A549 treated with DMSO at 1 μM for 4 hours (cell line): Measurements from ENCODE around the gene TMEM269. TPM values are rescaled to one million over a fixed set of nuclear protein-coding genes. Genes with fewer than 3 reads are reported as not detected.

Experiments used
- total RNA-seq: library from RNA; stranded (reverse); fragments of 200-300 nt; extraction: Qiagen RNA extraction; gene quantifications from 5 replicates; pipeline ENCODE4 v1.2.3, GENCODE V29; 2022; ENCODE audit warnings: low read depth

Gene TMEM269
- total RNA-seq = 0.07 to 0.15 TPM (median 0.09 TPM) in 5 replicates

GRCh38 chr1:42784946-42785693 lies at the start of gene TMEM269:
TSS of gene TMEM269 (plus strand) at chr1:42784991. CDS start at chr1:42789894, 4,903 bp downstream.

GRCh38 chr1:42739753-42740700 lies 44.8 kb upstream of the TMEM269 start, which contains the start of gene CLDN19:
TSS of gene CLDN19 (minus strand) at chr1:42740236. CDS start at chr1:42740063, 173 bp downstream.

GRCh38 chr1:42766741-42767509 lies 17.9 kb upstream of the TMEM269 start, which contains the start of the genes C1orf50 and P3H1:
TSS of gene C1orf50 (plus strand) at chr1:42767249. CDS start at chr1:42767312, 63 bp downstream.
TSS of gene P3H1 (minus strand) at chr1:42767028. CDS start at chr1:42766971, 57 bp downstream.

GRCh38 chr1:42816585-42817439 lies 32.0 kb downstream of the TMEM269 start, which contains the start of the genes ERMAP and SVBP:
TSS of gene ERMAP (plus strand) at chr1:42817122. CDS start at chr1:42830449, 13,327 bp downstream.
TSS of gene SVBP (minus strand) at chr1:42817397. CDS start at chr1:42816544, 853 bp downstream.

DNA sequence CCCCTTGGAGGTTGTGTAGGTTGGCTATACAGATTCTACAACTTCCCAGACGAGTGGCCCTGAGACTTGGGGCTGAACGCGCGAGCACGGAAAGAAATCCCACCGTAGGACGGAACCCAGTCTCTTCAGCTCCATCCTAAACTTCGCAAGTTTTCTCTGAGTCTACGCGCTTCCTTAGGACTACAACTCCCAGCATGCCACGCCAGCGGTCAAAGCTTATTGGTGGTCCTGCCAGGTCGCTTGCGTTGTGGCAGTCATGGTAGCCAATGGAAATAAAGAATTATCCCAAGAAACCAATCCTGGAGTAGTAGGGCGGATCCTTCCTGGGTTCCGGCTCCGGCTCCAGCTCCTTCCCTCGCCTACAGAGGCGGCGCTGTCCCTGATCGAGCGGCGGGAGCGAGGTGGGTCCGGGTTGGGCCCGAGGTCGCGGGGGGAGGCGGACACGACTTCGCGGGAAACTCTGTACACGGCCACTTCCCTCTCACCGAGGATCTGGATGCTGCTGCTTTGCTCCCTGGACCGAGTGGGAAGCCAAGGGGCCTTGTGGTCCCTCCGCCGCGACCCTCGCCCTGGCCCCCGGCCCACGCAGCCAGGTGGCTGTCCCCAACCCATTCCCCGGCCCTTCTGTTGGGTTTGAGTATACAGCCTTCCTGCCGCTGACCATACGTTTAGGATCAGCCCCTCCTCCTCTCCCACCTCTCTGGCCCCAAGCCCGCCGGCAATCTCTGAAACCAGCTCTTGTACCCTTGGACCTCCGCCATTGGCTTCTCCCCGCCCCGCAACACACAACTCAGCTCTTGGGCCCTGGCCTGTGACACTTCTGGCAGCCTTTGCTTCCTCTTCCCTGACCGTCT lies 61.7 kb downstream of the TMEM269 start, which contains the start of gene ZNF691:
ZNF691 (plus strand) TSS at position 357 of the 854 bp plus-strand sequence. CDS start 3,046 bp downstream, outside the sequence.

Other genes with a start within 250 kb of the TMEM269 start
- gene PPIH, start 126.6 kb upstream of the TMEM269 start, total RNA-seq = 59.9 to 64.2 TPM (median 62.6 TPM) in 5 replicates
- 733 to 810 TPM (median 766 TPM) in 5 replicates for gene YBX1, start 102.6 kb upstream of the TMEM269 start, total RNA-seq
- gene CLDN19, start 44.8 kb upstream of the TMEM269 start, total RNA-seq = not detected in 5 replicates
- gene P3H1, start 18.0 kb upstream of the TMEM269 start, total RNA-seq = 29.7 to 34.1 TPM (median 31.2 TPM) in 5 replicates
- gene C1orf50, start 17.7 kb upstream of the TMEM269 start, total RNA-seq = 3.3 to 5.0 TPM (median 4.6 TPM) in 5 replicates
- 3.5 to 4.6 TPM (median 3.9 TPM) in 5 replicates for gene ERMAP, start 32.1 kb downstream of the TMEM269 start, total RNA-seq
- gene SVBP, start 32.4 kb downstream of the TMEM269 start, total RNA-seq = 11.2 to 17.1 TPM (median 14.3 TPM) in 5 replicates
- gene ZNF691, start 61.6 kb downstream of the TMEM269 start, total RNA-seq = 5.8 to 7.7 TPM (median 6.8 TPM) in 5 replicates
- 139 to 173 TPM (median 152 TPM) in 5 replicates for gene SLC2A1, start 173.9 kb downstream of the TMEM269 start, total RNA-seq